ENCODE measurements around the gene DPY30.

- TF ChIP-seq CTCF (IDR thresholded peaks at IDR 0.05) (no peak), POLR2A (IDR thresholded peaks at IDR 0.05) (no peak), EP300 (IDR thresholded peaks at IDR 0.05; ENCODE audit: low read depth) (no peak)
Measured at GRCh38 chr2:32067549-32067948, 27.9 kb upstream of the DPY30 start.
